Hematopoietic multipotent progenitor cell treated with erythropoietin and hydrocortisone succinate and interleukin-3 and kit ligand, for 8 days (in vitro differentiated cells): Measurements from ENCODE around the gene PYGM.

Source experiments
- DNase-seq: peaks from one replicate; pipeline ENCODE4 v3.0.0-alpha.2; 2015

The PYGM gene

DNA sequence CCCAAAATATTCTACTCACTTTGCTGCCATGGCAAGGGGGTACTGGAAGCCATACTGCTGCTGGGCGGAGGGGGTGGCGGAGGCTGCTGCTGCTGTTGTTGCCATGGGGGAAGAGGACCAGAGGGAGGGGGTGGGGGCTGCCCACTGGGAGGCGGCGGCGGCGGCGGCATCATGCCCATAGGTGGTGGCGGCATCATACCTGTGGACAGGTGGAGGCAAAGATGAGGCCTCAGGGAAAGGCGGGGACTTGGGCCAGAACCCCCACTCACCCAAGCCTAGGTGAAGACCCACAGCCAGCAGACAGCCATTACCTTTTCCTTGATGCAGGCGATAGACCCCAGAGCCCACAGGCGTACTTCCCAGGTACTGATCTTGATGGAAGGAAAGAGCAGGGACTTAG lies 7.1 kb upstream of the PYGM start:
- no peak for DNase-seq

DNA sequence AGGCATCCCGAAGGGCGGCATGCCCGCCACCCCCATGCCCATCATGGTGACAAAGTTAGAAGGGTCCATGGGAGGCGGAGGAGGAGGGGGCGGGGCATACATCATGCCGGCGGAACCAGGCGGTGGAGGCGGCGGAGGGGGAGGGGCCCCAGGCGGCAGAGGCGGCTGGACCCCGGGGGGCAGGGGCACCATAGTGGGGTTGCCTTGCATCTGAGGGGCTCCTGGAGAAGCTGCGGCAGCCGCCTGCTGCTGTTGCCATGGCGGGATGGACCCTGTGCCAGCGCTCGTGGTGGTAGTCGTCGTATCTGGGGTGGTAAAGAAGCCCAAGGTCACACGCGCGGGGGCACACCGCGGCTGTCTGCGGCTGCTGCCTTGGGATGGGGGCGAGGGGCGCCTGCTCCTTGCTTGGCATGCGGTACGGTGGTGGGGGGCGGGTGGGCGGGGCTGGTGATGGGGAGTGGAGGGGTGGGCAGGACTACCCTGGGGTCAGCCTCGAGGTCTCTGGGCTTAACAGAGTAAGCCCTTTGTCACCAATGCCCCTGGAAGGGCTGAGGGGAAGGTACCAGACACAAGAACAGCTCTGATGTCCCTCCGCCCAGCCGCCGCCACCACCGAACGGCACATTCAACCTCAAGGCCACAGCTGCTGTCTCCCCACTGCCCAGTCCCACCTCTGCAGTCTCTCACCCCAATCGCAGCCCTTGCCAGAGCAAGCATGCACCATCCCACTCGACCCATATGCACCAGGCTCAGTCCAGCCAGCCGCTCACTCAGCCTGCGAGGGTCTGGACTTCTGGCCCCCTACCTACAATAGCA lies 6.3 kb upstream of the PYGM start:
- DNase-seq = no peak

DNA sequence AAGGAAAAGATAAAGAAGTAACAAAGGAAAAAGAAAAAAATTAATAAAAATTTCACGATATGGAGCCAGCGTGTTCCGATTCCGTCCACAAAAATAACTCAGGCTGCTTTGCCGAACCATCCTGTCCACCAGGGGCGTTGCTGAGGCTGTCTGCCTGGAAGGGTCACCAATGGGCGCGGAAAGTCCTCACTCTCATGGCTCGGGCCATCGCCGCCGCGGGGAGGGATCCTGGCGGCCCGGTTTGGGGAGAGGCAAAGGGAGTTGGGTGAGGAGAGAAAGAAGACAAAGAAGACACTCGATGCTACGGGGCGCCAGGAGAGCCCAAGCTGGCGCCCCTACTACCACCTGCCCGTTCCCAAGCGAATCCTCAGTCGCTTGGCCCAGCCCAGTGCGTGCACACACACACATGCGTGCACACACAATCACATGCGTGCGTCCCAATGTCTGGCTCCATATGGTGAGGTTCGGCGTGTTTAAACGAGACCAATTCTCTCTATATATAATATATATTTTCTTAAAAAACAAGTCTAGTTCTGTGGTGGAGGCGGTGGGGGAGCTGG lies 5.6 kb upstream of the PYGM start:
- DNase-seq = no peak

DNA sequence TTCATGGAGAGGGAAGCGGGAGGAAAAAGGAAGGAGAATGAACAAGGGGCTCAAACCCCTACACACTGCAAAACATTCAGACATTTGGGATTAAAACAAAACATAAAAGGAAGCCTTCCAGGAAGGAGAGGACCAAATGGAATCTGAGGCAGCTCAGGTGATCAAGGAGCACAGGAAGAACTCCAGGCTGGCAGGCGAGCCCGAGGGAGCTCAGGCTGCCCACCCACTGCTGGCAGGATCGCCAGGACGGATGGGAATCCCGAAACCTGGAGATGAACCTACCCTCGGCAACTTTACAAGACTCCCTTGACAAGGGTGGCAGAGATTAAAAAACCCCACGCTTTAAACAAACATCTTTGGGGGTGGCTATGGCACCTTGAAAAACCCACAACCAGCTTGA lies 5.0 kb upstream of the PYGM start:
- DNase-seq = no peak

DNA sequence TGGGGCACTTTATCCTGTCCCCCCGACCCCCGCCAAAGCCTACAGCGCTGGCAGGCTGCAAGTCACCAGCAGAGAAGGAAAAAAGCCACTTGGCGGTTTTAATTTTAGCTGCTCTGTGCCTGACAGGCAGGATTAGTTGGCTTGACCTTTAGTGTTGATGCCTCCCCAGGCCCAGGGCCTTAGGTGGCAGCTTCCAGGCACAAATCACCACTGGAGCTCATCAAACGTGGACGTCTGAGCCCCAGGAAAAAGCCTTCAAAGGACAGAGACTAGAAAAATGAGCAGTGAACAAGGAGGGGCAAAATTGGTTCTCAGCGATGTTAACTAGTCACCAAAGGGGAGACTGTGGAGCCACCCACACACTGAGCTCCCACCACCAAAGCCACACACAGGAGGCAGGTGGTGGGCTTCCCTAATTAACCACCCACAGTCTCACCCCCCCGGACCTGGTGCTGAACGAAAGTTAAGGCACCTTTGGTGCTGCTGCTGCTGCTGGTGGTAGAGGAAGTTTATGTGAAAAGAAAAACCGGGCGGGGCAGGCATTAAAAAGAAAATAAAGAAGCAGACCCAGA lies 4.4 kb upstream of the PYGM start:
- DNase-seq = no peak

DNA sequence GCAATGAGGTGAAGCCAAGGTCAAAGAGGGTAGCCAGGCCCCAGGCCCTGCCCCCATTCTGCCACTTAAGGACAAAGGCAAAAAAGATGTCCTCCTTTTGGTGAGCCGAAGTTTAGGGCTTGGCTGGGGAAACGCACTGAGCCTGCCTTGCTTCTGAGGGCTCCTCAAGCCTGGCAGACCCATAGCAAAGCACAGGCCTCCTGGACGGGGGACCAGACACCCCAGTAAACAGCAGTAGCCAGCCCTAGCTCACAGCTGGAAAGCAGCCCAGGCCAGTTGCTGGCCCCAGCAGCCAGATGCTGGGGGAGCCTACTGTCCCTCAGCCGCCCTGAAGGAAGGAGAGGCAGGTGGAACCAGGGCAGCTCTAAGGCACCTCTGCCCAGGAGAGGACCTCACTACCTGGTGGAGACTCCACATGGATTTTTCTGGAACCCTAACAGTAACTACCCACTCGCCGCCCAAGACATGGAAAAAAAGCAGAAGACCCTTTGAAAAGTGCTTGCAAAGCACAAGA lies 3.8 kb upstream of the PYGM start:
- no peak for DNase-seq

DNA sequence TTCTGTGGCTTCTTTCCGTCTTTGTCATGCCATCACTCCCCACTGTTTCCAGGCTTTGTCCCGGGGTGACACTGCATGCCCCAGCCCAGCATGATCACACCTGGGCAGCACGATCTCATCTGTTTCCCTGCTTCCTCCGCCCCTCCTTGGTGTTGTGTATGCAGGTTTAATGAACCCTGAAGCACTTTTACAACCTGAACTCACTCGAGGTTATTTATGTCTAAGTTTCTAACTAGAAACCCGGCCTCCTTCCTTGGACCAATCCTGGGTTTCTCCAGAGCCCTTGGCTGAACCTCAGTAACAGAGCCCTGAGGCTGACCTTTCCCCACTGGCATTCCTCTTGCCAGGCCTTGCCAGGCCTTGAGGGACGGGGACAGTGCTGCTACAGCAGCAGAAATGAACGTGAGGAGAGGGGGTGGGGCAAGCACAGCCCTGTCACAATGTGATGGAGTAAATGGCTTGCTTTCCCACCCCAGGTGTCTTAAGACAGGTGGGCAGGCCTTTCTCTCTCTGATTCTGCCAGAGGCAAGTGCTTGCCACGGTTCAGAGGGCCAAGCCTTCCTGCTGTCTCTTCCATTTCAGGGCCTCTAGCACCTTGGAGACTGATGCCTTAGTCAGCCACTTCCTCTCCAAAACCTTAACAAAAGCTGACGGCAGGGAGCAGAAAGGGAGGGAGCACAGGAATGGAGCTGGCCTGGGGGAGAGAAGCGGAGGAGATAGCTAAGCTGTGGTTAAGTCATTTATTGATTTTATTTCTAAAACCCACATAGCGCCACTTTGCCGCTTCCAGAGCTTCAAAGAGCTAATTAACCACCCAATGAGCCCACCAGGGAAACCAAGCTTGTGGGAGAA lies 3.1 kb upstream of the PYGM start:
- DNase-seq = no peak

DNA sequence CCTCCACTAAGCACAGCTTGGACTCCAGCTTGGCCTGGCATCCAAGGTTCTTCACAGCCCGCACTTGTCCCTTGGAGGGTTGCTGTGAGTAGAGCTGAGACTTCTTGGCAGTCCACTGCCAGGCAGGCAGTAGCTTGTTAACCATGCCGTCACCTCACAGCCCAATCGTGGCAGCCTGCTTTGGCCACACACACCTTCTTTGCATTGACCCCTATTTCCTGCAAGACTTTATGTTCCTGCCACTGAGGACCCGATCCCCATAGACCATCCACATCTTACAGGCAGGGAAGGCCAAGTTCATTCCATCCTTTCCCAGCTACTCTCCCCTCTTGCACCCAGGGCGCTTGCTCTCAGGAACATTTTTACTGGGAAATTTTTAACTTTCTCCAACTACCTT lies 2.5 kb upstream of the PYGM start:
- DNase-seq = no peak

DNA sequence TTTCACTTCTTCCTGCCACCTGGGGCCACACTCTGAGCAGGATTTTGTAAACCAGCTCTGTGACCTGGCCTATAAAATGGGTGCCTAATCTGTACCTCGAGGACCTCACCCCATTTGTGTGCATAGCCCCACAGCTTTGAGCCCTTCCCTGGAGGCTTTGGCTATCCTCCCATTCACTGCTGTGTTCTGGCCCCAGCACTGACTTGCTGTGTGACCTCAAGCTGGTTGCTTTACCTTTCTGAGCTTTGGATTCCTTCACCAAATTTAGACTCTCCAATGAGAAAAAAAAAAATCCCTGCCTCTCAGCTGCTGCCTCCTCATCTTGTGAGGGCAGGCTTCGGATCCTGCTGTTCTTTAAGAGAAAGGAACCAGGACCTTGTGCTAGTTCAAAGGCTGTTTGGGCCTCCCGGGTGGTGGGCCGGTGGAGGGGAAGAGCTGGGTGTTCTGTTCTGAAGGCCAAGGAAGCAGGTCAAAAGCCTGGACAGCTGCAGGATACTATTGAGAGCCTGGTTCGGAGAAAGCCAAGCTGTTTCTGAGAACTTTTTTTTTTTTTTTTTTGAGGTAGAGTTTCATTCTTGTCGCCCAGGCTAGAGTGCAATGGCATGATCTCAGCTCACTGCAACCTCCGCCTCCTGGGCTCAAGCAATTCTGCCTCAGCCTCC lies 1.1 kb upstream of the PYGM start:
- no peak for DNase-seq

DNA sequence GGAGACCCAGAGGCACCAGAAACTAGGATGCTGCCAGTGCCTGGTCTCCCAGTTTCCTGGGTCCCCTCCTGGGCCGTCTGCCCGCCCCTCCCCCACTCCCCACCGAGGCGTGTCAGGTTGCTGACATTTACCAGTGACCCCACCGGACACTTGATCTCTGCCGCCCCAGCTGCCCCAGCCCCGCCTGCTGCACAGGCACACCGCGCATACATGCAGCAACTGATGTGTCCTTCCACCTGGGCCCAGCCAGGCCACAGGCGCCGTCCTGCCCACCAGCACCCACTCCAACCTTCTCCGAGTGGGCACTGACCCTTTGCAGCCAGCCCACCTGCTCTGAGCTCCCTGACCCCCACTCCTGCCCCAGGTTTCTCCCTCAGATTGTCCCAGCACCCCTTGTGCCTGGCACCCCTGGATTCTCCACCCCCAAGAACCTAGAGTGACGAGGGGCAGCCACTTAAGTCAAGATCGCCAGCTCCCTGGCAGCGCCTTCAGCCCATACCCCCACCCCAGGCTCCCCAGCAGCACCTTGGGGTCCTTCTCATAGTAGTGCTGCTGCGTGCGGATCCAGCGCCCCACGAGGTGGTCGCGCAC lies 548 bp downstream of the PYGM start:
- DNase-seq = no peak

DNA sequence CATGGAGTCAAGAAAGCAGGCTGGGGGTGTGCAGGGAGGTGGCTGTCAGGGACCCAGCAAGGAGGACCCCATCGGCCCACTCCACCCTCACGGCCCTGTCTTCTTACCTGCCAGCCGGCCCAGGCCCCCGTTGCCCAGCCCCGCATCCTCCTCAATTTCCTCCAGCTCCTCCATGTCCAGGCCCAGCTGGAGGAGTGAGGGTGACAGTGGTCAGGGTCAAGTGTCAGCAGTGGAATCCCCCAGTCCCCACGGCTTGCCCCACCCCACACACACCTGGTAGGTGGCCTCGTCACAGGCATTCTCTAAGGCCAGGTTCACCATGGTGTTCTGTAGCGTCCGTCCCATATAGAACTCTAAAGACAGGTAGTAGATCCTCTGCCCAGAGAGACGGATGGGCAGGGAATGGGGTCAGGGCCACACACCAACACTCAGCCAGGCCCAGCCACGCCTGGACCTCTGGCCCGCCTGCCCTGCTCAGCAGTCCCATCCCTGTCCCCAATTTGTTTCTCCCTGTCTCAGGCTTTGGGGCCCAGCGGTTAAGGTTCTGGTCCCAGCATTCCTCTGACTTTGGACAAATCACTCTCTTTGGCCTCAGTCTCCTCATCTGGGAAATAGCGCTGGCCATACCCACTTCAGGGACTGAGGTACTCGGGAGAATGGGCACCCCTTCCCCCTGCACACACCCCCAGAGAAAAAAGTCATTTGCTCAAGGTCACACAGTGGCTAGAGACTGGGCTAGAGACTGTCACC lies 1.3 kb downstream of the PYGM start:
- DNase-seq = no peak

DNA sequence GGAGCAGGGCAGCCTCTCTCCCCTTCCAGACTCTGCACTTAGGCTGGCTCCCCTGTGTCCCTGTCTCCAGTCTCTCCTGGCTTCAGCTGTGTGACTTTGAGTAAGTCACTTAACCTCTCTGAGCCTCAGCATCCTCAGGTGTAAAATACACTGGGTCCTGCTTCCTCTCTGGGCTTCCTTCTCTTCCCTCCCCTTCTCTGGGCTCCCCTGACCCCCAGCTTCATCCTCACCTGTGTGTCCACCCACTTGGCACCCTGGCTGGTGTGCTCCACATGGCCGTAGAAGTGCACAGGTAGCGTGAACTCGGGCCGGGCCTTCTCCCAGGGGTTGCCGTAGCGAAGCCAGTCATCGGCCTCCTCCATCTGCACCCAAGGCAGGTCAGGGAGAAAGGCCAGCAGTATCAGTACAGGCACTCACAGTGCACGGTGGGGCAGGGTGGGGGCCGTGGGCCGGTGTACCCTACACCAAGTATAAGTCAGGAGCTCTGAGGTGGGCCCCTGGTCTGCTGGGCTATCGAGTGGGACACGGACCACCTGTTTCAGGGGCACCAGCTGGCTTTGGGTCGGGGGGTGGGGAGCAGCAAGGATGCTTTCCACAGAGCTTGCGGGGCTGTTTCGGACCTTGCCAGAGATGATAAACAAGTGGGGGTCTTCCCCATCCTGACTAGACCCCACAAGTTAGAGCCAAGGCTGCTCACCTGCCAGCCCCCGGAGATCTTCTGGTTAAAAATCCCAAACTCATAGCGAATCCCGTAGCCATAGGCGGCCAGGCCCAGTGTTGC lies 2.0 kb downstream of the PYGM start:
- DNase-seq = no peak

DNA sequence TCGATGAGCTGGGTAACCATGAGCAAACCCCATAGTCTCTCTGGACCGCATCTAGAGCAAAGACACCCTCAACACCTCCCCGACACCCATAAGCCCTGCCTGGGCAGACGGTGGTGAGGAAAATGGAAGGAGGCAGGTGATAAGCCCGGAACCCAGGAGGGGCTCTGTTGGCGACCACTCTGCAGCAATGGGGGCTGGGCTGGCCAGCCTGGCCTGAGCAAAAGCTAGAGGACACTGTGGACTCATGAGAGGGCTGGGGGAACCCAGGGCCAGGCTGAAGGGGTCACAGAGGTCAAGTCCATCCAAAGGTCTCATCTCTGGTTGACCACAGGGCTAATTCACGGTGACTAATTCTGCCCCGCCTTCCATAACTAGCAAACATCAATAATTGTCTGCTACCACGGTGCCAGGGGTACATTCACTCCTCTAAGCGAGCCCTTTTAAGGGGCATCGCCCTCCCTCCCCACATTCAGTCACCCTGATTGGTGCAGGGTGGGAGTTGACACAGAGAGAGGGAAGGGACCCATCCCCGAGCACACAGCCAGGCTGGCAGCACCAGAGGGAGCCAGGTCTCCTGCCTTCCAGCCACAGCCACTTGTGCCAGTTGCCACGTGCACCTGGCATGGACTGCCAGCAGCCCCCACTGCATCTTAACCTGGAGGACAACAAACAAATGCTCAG lies 4.0 kb downstream of the PYGM start:
- DNase-seq = no peak

DNA sequence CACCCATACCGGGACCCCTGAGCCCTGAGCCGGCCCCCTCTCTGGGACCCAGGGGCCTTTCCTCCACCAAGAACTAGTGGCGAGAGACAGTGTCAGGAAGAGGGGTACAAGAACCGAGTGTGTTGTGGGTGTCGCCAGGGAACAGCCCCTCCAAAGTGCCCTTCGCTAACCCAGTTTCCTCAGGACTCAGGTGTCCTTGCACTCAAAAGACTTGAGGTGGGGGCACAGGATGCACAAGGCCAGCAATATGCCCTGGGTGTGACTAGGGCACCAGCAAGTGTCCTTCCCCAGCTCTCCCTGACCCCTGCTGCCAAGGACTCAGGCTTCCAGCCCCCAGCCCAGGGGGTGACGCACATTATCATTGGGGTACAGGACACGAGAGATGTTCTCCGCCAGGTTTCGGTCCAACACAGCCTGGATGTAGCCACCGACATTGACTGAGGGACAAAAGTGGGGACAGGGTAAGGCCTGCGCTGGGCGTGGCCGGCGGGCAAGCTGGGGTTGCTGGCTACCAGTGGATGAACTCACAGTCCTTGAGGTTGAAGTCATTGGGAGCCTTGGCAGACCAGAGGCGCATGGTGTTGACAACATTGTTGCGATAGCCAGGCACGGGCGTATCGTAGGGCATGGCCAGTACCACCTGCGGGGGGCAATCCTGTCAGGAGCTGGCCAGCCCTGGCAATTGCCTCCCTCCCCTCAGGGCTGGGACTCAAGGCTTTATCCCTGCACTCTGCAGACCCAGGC lies 4.7 kb downstream of the PYGM start:
- no peak for DNase-seq

DNA sequence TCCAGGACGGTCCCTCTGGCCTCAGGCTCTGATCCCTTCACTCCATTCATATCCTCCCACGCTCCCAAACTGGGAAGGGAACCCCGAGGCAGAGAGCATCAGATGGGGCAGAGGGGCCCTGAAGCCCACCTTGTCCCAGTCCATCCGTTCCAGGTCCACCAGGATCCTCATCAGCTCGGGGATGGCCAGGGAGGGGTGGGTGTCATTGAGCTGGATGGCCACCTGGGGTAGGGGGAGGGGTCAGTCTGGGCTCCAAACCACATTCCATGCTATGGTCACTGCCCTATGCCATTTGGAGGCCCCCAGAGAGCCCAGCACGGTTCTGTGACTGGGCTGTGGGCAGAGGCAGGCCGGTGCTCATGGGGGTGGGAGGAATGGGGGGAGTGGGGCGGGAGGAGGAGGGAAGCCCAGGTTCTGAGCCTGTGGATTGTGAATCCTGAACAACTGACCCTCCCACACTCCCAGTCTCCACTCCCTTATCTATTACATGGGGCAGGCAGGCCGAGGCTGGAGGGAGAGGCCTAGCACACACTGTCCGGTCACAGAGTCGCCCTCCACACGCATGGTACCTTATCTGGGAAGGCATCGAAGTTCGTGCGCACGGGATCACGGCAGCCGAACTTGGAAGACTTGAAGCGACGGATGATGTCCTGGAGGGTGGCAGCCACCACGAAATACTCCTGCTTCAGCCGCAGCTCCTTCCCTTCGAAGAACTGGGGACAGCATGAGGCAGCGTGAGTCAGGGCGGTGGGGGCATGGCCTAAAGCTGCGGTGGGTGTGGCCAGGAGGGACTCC lies 5.5 kb downstream of the PYGM start:
- DNase-seq = no peak

DNA sequence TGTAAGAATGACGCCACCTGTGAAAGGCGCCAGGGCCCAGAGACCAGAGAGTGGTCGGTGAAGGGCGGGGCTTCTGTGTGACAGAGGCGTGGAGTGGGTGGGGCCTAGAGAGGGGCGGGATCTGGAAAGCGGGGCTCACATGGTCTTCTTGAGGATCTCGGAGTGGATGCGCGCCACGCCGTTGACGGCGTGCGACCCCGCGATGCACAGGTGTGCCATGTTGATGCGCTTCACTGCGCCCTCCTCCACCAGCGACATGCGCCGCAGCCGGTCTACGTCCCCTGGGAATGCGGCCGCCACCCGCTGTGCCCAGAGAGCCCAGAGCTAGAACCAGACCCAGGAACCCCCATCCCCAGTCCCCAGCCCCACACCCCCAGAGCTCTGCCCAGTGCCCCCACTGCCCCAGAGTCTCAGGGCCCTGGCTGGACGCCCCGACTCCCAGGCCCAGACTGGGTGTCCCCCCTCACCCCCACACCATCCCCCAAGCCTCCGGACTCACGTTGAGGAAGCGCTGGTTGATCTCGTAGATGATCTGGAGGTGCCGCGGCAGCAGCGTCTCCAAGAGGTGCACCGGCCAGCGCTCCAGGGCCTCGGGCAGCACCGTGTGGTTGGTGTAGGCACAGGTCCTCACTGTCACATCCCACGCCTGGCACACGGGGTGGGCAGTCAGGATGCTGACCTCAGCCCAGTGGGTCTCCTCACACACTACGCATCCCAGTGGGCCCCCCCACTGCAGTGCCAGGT lies 6.2 kb downstream of the PYGM start:
- DNase-seq = no peak

DNA sequence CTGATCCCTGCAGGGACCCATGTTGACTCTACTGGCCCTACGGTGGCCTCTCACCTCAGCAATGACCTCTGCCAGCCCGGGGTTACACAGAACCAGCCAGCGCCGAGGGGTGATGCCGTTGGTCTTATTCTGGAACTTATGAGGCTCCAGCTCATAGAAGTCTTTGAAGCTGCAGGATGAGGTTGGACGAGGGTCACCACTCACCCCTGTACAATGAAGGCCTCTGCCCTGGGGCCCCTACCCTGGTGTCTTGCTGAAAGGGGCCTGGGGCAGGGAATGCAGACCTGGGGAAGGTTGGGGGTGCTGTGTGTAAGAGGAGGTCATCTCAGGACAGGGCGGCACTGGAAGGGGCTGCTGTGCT lies 6.8 kb downstream of the PYGM start:
- no peak for DNase-seq
